ENCODE results near the gene NR2F2.

The NR2F2 gene

DNA sequence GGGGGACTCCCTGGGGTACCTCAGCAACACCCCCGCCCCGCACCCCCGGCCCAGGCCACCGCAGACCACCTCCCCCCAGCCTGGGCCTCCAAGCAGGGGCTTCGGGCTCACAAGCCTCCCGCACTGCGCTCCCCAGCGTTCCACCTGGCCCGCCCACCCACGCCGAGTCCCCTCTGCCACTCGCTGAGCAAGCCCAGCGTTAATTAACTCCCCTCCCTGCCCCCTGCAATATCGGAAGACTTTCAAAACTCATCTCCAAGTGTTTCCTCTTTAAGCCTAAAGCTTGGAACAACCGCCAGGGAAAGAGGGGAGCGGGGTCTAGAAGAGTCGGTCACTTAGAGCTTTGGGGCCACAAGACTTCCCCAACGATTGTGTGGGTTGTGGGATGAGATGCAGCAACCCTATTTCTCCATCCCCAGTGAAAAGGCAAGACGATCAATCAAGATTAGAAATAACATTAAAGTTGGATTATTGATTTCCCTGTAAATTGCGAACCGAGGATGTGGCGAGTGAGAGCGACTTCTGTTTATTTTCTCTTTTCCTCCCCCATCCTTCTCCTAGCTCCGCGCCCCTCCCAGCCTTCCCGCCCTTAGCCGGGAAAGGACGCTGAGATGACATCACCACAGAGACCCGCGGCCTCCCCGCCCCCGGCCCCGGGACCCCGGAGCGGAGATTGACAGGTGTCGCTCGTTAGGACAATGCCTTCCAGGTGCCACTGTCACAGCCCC, 30.2 kb downstream of the NR2F2 start:
- Histone ChIP-seq H3K27me3 (ENCODE audit: control insufficient read depth, low read length) (peaks cover 15% of the 10 kb centered on the region), H3K4me2 (ENCODE audit: low read length) (no peak overlapping the region), H3K4me3 (ENCODE audit: low read length) (no peak overlapping the region)

GRCh38 chr15:96361309-96362010, 31.0 kb downstream of the NR2F2 start:
- H3K4me2 ChIP-seq (ENCODE audit: low read length), result no peak overlapping the region
- H3F3A ChIP-seq (ENCODE audit: control insufficient read depth, insufficient read depth), result no peaks in the 10 kb centered on the region
- H3K4me1 ChIP-seq (ENCODE audit: control insufficient read depth, low read length), result peaks cover 4% of the 10 kb centered on the region; the same call in 1 of the 2 replicates
- H3K4me3 ChIP-seq (ENCODE audit: low read length), result no peak overlapping the region
- no peaks in the 10 kb centered on the region for H4K20me1 ChIP-seq (ENCODE audit: control insufficient read depth, insufficient read depth, low read depth, low read length)
- no peaks in the 10 kb centered on the region for H3K9me2 ChIP-seq (replicated peaks; ENCODE audit: control insufficient read depth, low read length)
- TF ChIP-seq EZH2phosphoT487 (IDR thresholded peaks at IDR 0.05; ENCODE audit: borderline replicate concordance, low read length), result no peak
- TF ChIP-seq, protein P1, sequence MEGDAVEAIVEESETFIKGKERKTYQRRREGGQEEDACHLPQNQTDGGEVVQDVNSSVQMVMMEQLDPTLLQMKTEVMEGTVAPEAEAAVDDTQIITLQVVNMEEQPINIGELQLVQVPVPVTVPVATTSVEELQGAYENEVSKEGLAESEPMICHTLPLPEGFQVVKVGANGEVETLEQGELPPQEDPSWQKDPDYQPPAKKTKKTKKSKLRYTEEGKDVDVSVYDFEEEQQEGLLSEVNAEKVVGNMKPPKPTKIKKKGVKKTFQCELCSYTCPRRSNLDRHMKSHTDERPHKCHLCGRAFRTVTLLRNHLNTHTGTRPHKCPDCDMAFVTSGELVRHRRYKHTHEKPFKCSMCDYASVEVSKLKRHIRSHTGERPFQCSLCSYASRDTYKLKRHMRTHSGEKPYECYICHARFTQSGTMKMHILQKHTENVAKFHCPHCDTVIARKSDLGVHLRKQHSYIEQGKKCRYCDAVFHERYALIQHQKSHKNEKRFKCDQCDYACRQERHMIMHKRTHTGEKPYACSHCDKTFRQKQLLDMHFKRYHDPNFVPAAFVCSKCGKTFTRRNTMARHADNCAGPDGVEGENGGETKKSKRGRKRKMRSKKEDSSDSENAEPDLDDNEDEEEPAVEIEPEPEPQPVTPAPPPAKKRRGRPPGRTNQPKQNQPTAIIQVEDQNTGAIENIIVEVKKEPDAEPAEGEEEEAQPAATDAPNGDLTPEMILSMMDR (IDR thresholded peaks at IDR 0.05; ENCODE audit: low read depth, low read length, poor library complexity, severe bottlenecking), result no peak
- H3K79me2 ChIP-seq (ENCODE audit: control insufficient read depth, low read length), result no peaks in the 10 kb centered on the region
- no peaks in the 10 kb centered on the region for H3K36me3 ChIP-seq (ENCODE audit: control insufficient read depth, low read length)
- H3K9me3 ChIP-seq (ENCODE audit: control insufficient read depth, insufficient read depth, low read length), result no peaks in the 10 kb centered on the region
- H3K27ac ChIP-seq (ENCODE audit: low read depth, low read length), result no peak overlapping the region
- peaks cover 9% of the 10 kb centered on the region for H3K27me3 ChIP-seq (ENCODE audit: control insufficient read depth, low read length)

More for the DNA sequence above, 30.2 kb downstream of the NR2F2 start:
- Histone ChIP-seq H4K20me1 (ENCODE audit: control insufficient read depth, insufficient read depth, low read depth, low read length) (no peaks in the 10 kb centered on the region), H3K4me1 (ENCODE audit: control insufficient read depth, low read length) (peaks cover 4% of the 10 kb centered on the region; the same call in 1 of the 2 replicates), H3K27ac (ENCODE audit: low read depth, low read length) (no peak overlapping the region), H3K36me3 (ENCODE audit: control insufficient read depth, low read length) (no peaks in the 10 kb centered on the region), H3K9me3 (ENCODE audit: control insufficient read depth, insufficient read depth, low read length) (no peaks in the 10 kb centered on the region), H3K79me2 (ENCODE audit: control insufficient read depth, low read length) (no peaks in the 10 kb centered on the region), H3K9me2 (replicated peaks; ENCODE audit: control insufficient read depth, low read length) (no peaks in the 10 kb centered on the region), H3F3A (ENCODE audit: control insufficient read depth, insufficient read depth) (no peaks in the 10 kb centered on the region)
- no peak for TF ChIP-seq EZH2phosphoT487 (IDR thresholded peaks at IDR 0.05; ENCODE audit: borderline replicate concordance, low read length)
- TF ChIP-seq, protein P1 (IDR thresholded peaks at IDR 0.05; ENCODE audit: low read depth, low read length, poor library complexity, severe bottlenecking), result no peak

DNA sequence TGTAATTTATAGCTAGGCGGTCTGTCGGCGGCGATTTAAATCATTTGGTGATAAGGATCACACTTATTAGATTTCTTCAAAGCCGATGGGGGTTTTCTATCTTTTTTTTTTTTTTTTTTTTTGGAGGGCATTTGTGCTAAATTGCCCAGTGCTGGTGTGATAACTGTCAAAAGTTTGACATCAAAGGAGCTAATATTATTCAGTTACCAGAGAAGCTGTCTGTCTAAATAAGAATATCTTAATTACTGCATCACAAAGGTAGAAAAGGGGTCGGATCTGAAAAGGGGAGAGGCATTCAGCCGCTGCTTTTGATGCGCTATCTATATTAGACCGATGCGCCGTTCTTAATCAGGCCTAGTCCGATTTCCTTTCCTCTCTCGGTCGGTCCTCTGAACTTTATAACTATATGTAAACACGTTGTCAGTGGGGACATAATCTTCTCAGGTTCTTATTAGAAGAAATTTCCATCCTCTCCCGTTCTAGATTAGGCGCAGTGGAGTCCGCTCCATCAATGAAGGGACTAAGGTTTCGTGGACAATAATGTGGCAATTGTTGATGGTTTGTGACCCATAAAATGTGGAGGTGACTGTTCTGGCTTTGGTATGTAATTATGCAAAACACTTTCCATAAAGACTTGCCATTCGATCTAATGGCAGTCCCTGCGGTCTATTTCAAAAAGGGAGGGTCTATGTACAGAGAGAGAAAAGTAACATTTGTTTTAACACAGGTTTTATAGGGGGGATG, 31.7 kb downstream of the NR2F2 start:
- Histone ChIP-seq H3K27me3 (ENCODE audit: control insufficient read depth, low read length) (peaks cover 6% of the 10 kb centered on the region), H3K27ac (ENCODE audit: low read depth, low read length) (no peak overlapping the region)

More for the DNA sequence above, 31.7 kb downstream of the NR2F2 start:
- TF ChIP-seq, protein P1 (IDR thresholded peaks at IDR 0.05; ENCODE audit: low read depth, low read length, poor library complexity, severe bottlenecking), result no peak
- TF ChIP-seq EZH2phosphoT487 (IDR thresholded peaks at IDR 0.05; ENCODE audit: borderline replicate concordance, low read length), result no peak
- peaks cover under 1% of the 10 kb centered on the region; the same call in 1 of the 2 replicates for H3K9me3 ChIP-seq (ENCODE audit: control insufficient read depth, insufficient read depth, low read length)
- no peak overlapping the region for H3K4me2 ChIP-seq (ENCODE audit: low read length)
- H3F3A ChIP-seq (ENCODE audit: control insufficient read depth, insufficient read depth), result no peaks in the 10 kb centered on the region
- no peaks in the 10 kb centered on the region for H3K9me2 ChIP-seq (replicated peaks; ENCODE audit: control insufficient read depth, low read length)
- H3K4me1 ChIP-seq (ENCODE audit: control insufficient read depth, low read length), result no peaks in the 10 kb centered on the region
- no peaks in the 10 kb centered on the region for H3K36me3 ChIP-seq (ENCODE audit: control insufficient read depth, low read length)
- H4K20me1 ChIP-seq (ENCODE audit: control insufficient read depth, insufficient read depth, low read depth, low read length), result no peaks in the 10 kb centered on the region
- no peak overlapping the region for H3K4me3 ChIP-seq (ENCODE audit: low read length)
- no peaks in the 10 kb centered on the region for H3K79me2 ChIP-seq (ENCODE audit: control insufficient read depth, low read length)
